ENCODE results near the gene OCRL.

The OCRL gene

GRCh38 chrX:129617420-129617819 is 77.4 kb downstream of the OCRL start:
- no peaks in the 10 kb centered on the region for H3K4me1 ChIP-seq
- DNase-seq, result no peak
- no peak overlapping the region for H3K4me3 ChIP-seq
- intact Hi-C loops (cut with DNase I; ENCODE audit: low total_unique reads), result no loop called here
- no peaks in the 10 kb centered on the region for H3K9me3 ChIP-seq
- H3K27me3 ChIP-seq, result no peaks in the 10 kb centered on the region
- no peak overlapping the region for H3K27ac ChIP-seq
- no peak for TF ChIP-seq CTCF (IDR thresholded peaks at IDR 0.05)
- H3K36me3 ChIP-seq, result no peaks in the 10 kb centered on the region

- no peak for DNase-seq
- intact Hi-C loops (cut with DNase I; ENCODE audit: low total_unique reads), result no loop called here
- no peaks in the 10 kb centered on the region for H3K27me3 ChIP-seq
These were observed 78.9 kb downstream of the OCRL start for GRCh38 chrX:129618997-129619396.

GRCh38 chrX:129622757-129623301 is 82.8 kb downstream of the OCRL start:
- no peak for DNase-seq

More at GRCh38 chrX:129618997-129619396, 78.9 kb downstream of the OCRL start:
- Histone ChIP-seq H3K4me3 (no peak overlapping the region), H3K36me3 (no peaks in the 10 kb centered on the region), H3K27ac (no peak overlapping the region), H3K9me3 (no peaks in the 10 kb centered on the region), H3K4me1 (no peaks in the 10 kb centered on the region)
- TF ChIP-seq CTCF (IDR thresholded peaks at IDR 0.05), result no peak

GRCh38 chrX:129626026-129626425 is 86.0 kb downstream of the OCRL start:
- intact Hi-C loops (cut with DNase I; ENCODE audit: low total_unique reads), result no loop called here
- no peak for TF ChIP-seq CTCF (IDR thresholded peaks at IDR 0.05)

More at GRCh38 chrX:129622757-129623301, 82.8 kb downstream of the OCRL start:
- no peak overlapping the region for H3K27ac ChIP-seq
- no peak for TF ChIP-seq CTCF (IDR thresholded peaks at IDR 0.05)
- no peaks in the 10 kb centered on the region for H3K9me3 ChIP-seq
- H3K4me3 ChIP-seq, result no peak overlapping the region
- H3K36me3 ChIP-seq, result no peaks in the 10 kb centered on the region
- H3K27me3 ChIP-seq, result no peaks in the 10 kb centered on the region
- peaks cover 0 to 5% (median 0%) of the 10 kb centered on the region in 4 donors for H3K4me1 ChIP-seq
- intact Hi-C loops (cut with DNase I; ENCODE audit: low total_unique reads), result no loop called here

GRCh38 chrX:129629837-129630236 is 89.8 kb downstream of the OCRL start:
- peak overlapping the region; percentile 25 to 41 for H3K27ac ChIP-seq
- intact Hi-C loops (cut with DNase I; ENCODE audit: low total_unique reads), result no loop called here

More at GRCh38 chrX:129626026-129626425, 86.0 kb downstream of the OCRL start:
- no peaks in the 10 kb centered on the region for H3K36me3 ChIP-seq
- DNase-seq, result no peak
- no peaks in the 10 kb centered on the region for H3K27me3 ChIP-seq
- H3K9me3 ChIP-seq, result no peaks in the 10 kb centered on the region
- no peak overlapping the region for H3K27ac ChIP-seq
- H3K4me3 ChIP-seq, result no peak overlapping the region
- H3K4me1 ChIP-seq, result peaks cover 0 to 12% (median 5%) of the 10 kb centered on the region in 4 donors

More at GRCh38 chrX:129629837-129630236, 89.8 kb downstream of the OCRL start:
- Histone ChIP-seq H3K9me3 (no peaks in the 10 kb centered on the region), H3K4me3 (no peak overlapping the region), H3K27me3 (no peaks in the 10 kb centered on the region), H3K36me3 (no peaks in the 10 kb centered on the region), H3K4me1 (peaks cover 0 to 12% (median 5%) of the 10 kb centered on the region in 4 donors)
- DNase-seq, result peak; percentile 25 to 64
- TF ChIP-seq CTCF (IDR thresholded peaks at IDR 0.05), result no peak

All from tibial artery (tissue), 4 donors.